Right atrium auricular region (tissue), 2 donors: ENCODE measurements around the gene METTL26. TPM values are rescaled to one million over a fixed set of nuclear protein-coding genes. Genes with fewer than 3 reads are reported as not detected.

Experiments
- DNase-seq: peaks from one replicate; pipeline ENCODE4 v3.0.0-alpha.2; 2019; ENCODE audit warnings: low spot score
- H3K27ac ChIP-seq, 2 donors: fragments of 200-600 bp; sonication (generic); 1 replicate in 1 of 2; 2 replicates in 1 of 2; pipeline ENCODE4 v1.5.1; 2016 to 2019
- H3K27me3 ChIP-seq, 2 donors: fragments of 200-600 bp; sonication (generic); one replicate each; pipeline versions ENCODE4 v1.5.1 to v1.6.0; 2017 to 2019
- H3K36me3 ChIP-seq: fragments of 200-600 bp; sonication (generic); one replicate; pipeline ENCODE4 v1.5.1; 2016
- H3K4me1 ChIP-seq, 2 donors: fragments of 200-600 bp; sonication (generic); one replicate each; pipeline versions ENCODE4 v1.5.1 to v1.6.0; 2017 to 2019
- H3K4me3 ChIP-seq, 2 donors: fragments of 200-600 bp; sonication (generic); 1 replicate in 1 of 2; 2 replicates in 1 of 2; pipeline ENCODE4 v1.5.1; 2017 to 2019; ENCODE audit warnings: mild to moderate bottlenecking in 1 of 2, moderate library complexity in 1 of 2
- H3K9me3 ChIP-seq, 2 donors: fragments of 200-600 bp; sonication (generic); one replicate each; pipeline ENCODE4 v1.5.1; 2019
- CTCF ChIP-seq, 2 donors: fragments of 200-600 bp; sonication (generic); IDR thresholded peaks; one replicate each; pipeline ENCODE4 v1.5.1; 2019; ENCODE audit warnings: antibody characterized with exemption in 2 of 2
- total RNA-seq, 2 donors: library from RNA; depleted of rRNA; stranded (reverse); fragments of >200 nt; gene quantifications; one replicate each; pipeline ENCODE4 v1.1.0, GENCODE V29; 2016

Gene METTL26
- total RNA-seq, 2 donors from 2014 or later, result 103 to 137 TPM

GRCh38 chr16:675884-676564 is 39.9 kb upstream of the METTL26 start:
- no peak for TF ChIP-seq CTCF (IDR thresholded peaks at IDR 0.05)
- Histone ChIP-seq H3K27ac (peak overlapping the region in 1 of 2 donors; percentile 53), H3K36me3 (peaks cover 27% of the 10 kb centered on the region), H3K4me3 (peak overlapping the region; percentile 32 to 50), H3K27me3 (no peaks in the 10 kb centered on the region), H3K4me1 (peaks cover 0 to 35% of the 10 kb centered on the region in 2 donors), H3K9me3 (no peaks in the 10 kb centered on the region)
- DNase-seq, result no peak

- TF ChIP-seq CTCF (IDR thresholded peaks at IDR 0.05), result no peak
- no peak for DNase-seq
- H3K9me3 ChIP-seq, result no peaks in the 10 kb centered on the region
- peaks cover 0 to 31% of the 10 kb centered on the region in 2 donors for H3K4me1 ChIP-seq
- no peaks in the 10 kb centered on the region for H3K27me3 ChIP-seq
- H3K36me3 ChIP-seq, result peaks cover 35% of the 10 kb centered on the region
- H3K4me3 ChIP-seq, result peak within 1 kb of the TSS; percentile 32 to 50
- H3K27ac ChIP-seq, result peak within 1 kb of the TSS; percentile 23 to 53
These were observed 39.1 kb upstream of the METTL26 start, which contains the start of gene RHBDL1 for GRCh38 chr16:674968-675883. RHBDL1 (plus strand) TSS chr16:675671; CDS start chr16:675791, 120 bp downstream.

GRCh38 chr16:674214-674881 is 38.2 kb upstream of the METTL26 start:
- H3K27me3 ChIP-seq, result no peaks in the 10 kb centered on the region
- H3K36me3 ChIP-seq, result peaks cover 44% of the 10 kb centered on the region
- H3K27ac ChIP-seq, result peak overlapping the region; percentile 23 to 47
- DNase-seq, result no peak
- no peaks in the 10 kb centered on the region for H3K9me3 ChIP-seq
- no peak overlapping the region for H3K4me3 ChIP-seq
- no peak for TF ChIP-seq CTCF (IDR thresholded peaks at IDR 0.05)
- peaks cover 0 to 31% of the 10 kb centered on the region in 2 donors for H3K4me1 ChIP-seq

- Histone ChIP-seq H3K27me3 (no peaks in the 10 kb centered on the region), H3K36me3 (peaks cover 44% of the 10 kb centered on the region), H3K27ac (no peak overlapping the region)
These were observed 37.4 kb upstream of the METTL26 start for GRCh38 chr16:673399-673991.

More at GRCh38 chr16:673399-673991, 37.4 kb upstream of the METTL26 start:
- Histone ChIP-seq H3K4me3 (no peak overlapping the region), H3K9me3 (no peaks in the 10 kb centered on the region), H3K4me1 (peaks cover 0 to 35% of the 10 kb centered on the region in 2 donors)
- no peak for DNase-seq
- TF ChIP-seq CTCF (IDR thresholded peaks at IDR 0.05), result no peak
